Spleen (tissue), 7 donors: ENCODE results near the gene MCTP1.

Source experiments
- CTCF ChIP-seq, 11 experiments: fragments of 200-600 bp in 7 of 11; fragments of 450-650 bp in 4 of 11; sonication (generic) in 4 of 11; IDR thresholded peaks in 8 of 11; conservative IDR thresholded peaks in 3 of 11; 1 replicate in 7 of 11; 2 replicates in 4 of 11; pipeline versions ENCODE4 v1.4.0 to v1.8.0; 2016 to 2021; ENCODE audit warnings: antibody characterized with exemption in 11 of 11, inconsistent platforms in 4 of 11, mild to moderate bottlenecking in 1 of 11
- POLR2A ChIP-seq, 3 donors: fragments of 450-650 bp; IDR thresholded peaks; one replicate each; pipeline ENCODE4 v1.5.1; 2017; ENCODE audit warnings: antibody characterized with exemption in 3 of 3, mild to moderate bottlenecking in 1 of 3
- POLR2AphosphoS5 ChIP-seq, 3 donors: sonication (generic); formaldehyde crosslinking; IDR thresholded peaks; one replicate each; pipeline ENCODE4 v1.5.1; 2017; ENCODE audit warnings: antibody characterized with exemption in 3 of 3
- donor health status: DM: no; HTN: no; CAD: no; lungs with moderate emphysema.
- donor health status: DM: no; HTN: no; CAD: no.
- donor health status: DM: no; HTN: no; CAD: no.

GRCh38 chr5:95035891-95036685 lies 248.8 kb downstream of the MCTP1 start:
- TF ChIP-seq CTCF (IDR thresholded peaks at IDR 0.05 in 8 of 11, conservative IDR thresholded peaks at IDR 0.05 in 3 of 11) (no peak), POLR2AphosphoS5 (IDR thresholded peaks at IDR 0.05) (no peak), POLR2A (IDR thresholded peaks at IDR 0.05) (no peak)
